TTC549 (cell line): ENCODE data around the gene MLEC.
"Not testable (repeated sequence)": the region's sequence is repeated elsewhere in the genome, so short reads cannot be mapped to it uniquely, and the experiment has no call there.

Experiments used
- FAIRE-seq: peaks from 2 replicates; lab custom pipeline; 2012; peaks lifted over from hg19 to GRCh38; lab: Jason Lieb, UNC

The MLEC gene

DNA sequence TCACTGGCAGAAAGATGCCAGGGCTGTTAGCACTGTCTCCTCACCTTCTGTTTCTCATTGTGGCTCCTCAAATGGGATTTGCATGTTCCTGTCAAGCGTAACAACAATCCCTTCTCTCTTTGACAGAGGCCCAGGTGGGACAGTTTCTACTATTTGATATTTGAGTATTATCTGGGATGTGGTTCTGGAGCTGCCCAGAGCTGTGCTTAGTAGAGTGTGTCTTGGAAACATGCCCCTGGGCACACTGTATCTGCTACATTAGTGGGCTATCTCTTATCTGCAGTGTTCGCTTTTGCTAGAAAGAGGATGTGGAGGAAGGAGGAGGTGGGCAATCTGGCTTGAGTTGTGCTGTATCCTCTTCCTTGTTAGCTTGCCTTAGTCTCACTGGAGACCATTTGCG is 34.9 kb downstream of the MLEC start:
- no peak for FAIRE-seq

- FAIRE-seq = no peak
Measured at GRCh38 chr12:120722784-120723183, 35.8 kb downstream of the MLEC start.

- FAIRE-seq = no peak
Measured at GRCh38 chr12:120724720-120725119, 37.8 kb downstream of the MLEC start.

- FAIRE-seq = no peak
Measured at GRCh38 chr12:120725151-120725658, 38.3 kb downstream of the MLEC start.

DNA sequence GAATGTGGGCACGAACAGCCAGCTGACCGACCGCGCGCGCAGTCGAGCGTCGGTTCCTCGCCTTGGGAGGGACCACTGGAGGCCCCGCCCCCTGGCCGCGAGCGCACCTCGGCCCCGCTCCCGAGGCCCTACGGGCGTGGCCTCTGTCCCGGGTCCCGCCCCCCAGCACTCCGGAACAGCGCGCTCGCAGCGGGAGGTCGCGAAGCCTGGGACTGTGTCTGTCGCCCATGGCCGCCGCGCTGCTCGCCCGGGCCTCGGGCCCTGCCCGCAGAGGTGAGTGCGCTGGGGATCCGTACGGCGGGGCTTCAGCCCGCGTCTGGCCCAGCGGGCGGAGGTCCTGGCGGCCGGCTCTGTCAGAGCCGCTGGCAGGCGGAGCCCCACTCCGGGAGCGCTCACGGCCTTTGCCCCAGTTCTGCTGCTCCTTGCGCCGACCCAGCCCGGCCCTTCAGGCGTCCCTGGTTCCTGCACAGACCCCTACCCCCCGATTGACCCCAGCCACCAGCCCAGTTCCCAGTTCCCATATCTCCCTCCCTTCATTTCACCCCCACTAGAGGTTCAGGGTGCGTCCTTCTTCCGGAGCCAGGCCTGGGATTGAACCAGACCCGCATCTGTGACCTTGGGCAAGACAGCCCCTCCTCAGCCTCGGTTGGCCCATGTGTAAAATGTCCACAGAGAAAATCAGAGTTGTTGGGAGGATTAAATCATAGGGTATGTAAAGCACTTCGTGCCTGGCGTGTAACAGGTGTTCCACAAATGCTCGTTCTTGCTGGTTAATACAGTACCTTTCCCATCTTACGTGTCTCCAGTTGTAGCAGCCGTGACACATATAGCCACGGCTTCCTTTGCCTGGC is 38.9 kb downstream of the MLEC start, which contains the start of gene ACADS:
Gene ACADS, plus strand, starts transcription at position 168 of the 851 bp plus-strand sequence. Its CDS starts 60 bp downstream, at position 228.
- FAIRE-seq = no peak

DNA sequence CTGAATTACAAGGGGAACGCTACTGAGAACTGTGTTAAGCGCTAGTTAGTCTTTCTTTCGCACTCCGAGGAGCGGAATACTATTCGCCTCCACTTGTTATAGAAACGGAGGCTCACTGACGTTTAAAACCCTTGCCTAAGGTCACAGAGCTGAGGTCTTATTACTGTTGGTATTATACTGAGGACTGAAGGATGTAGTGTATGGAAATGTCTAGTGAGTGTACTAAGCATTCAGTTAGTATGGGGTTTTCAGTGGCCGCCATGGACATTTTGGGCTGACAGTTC is 39.5 kb downstream of the MLEC start:
- FAIRE-seq = no peak

- FAIRE-seq = no peak
Measured at GRCh38 chr12:120726961-120727360, 40.0 kb downstream of the MLEC start.

- FAIRE-seq = not testable (repeated sequence)
Measured at GRCh38 chr12:120732198-120732597, 45.2 kb downstream of the MLEC start.

DNA sequence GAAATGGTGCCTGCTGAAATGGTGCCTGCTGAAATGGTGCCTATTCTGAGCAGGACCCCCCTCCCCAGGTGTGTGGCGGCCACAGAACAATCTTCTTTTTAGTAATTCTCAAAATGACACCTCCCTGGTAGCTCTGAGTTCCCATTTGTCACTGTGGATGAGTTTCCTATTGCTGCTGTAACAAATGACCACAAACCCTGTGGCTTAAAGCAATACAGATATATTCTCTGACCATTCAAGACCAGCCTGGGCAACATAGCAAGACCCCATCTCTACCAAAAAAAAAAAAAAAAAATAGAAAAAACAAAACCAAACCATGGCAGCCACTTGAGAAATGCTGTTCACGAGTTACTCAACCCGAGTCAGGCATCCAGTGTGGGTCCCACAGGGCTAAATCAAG is 46.6 kb downstream of the MLEC start:
- FAIRE-seq = no peak

GRCh38 chr12:120734210-120734609 is 47.3 kb downstream of the MLEC start:
- FAIRE-seq = no peak

GRCh38 chr12:120735181-120735580 is 48.2 kb downstream of the MLEC start:
- FAIRE-seq = no peak

DNA sequence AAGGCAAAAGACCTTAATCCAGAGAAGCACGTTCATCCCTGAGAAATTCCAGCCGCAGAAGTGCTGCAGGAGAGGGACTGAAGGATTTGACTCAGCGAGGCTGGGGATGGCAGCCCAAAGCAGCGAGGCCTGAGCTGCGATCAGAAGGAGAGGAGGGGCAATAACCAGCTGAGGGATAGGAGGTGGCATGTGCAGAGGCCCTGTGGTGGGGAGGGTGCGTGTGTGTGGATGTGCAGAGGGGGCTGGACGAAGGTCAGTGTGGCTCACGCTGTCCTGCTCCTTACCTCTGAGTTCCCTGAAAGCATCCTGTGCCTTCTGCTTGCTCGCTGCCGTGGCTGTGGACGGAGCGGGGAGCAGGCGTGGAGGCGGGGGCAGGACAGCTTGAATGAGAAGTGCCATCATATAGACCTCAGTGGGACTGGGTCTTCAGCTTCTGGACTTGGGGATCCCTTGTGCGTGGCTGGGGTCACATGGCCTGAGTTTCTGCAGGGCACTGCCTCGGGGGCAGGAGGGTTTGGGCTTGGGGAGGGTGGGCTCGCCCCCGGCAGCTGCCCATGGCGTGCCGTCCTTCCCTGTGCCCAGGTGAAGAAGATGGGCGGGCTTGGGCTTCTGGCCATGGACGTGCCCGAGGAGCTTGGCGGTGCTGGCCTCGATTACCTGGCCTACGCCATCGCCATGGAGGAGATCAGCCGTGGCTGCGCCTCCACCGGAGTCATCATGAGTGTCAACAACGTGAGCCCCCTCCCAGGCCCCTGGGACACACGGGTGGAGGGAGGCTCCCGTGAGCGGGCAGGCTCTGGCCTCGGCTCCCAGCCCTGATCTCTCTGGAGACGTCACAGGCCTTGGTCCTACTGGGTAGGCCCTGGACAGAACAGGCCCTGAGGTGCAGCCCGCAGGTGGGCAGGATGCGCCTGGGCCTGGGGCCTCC is 49.7 kb downstream of the MLEC start:
- FAIRE-seq = no peak

GRCh38 chr12:120737557-120738251 is 50.8 kb downstream of the MLEC start:
- no peak for FAIRE-seq

- FAIRE-seq = no peak
Measured at GRCh38 chr12:120738252-120739030, 51.5 kb downstream of the MLEC start.

DNA sequence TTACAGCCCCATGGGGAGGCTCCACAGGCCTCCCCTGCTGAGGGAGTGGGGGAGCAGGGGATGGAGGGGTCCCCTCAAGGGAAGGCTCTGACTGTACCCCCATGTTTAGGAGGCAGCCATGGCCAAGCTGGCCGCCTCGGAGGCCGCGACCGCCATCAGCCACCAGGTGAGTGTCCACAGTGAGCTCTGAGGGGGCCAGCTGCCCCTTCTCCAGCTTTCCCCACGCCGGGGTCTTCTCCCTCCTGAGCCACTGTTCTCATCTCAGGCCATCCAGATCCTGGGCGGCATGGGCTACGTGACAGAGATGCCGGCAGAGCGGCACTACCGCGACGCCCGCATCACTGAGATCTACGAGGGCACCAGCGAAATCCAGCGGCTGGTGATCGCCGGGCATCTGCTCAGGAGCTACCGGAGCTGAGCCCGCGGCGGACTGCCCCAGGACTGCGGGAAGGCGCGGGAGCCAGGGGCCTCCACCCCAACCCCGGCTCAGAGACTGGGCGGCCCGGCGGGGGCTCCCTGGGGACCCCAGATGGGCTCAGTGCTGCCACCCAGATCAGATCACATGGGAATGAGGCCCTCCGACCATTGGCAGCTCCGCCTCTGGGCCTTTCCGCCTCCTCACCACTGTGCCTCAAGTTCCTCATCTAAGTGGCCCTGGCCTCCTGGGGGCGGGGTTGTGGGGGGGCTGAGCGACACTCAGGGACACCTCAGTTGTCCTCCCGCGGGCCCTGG is 52.2 kb downstream of the MLEC start:
- FAIRE-seq = no peak

DNA sequence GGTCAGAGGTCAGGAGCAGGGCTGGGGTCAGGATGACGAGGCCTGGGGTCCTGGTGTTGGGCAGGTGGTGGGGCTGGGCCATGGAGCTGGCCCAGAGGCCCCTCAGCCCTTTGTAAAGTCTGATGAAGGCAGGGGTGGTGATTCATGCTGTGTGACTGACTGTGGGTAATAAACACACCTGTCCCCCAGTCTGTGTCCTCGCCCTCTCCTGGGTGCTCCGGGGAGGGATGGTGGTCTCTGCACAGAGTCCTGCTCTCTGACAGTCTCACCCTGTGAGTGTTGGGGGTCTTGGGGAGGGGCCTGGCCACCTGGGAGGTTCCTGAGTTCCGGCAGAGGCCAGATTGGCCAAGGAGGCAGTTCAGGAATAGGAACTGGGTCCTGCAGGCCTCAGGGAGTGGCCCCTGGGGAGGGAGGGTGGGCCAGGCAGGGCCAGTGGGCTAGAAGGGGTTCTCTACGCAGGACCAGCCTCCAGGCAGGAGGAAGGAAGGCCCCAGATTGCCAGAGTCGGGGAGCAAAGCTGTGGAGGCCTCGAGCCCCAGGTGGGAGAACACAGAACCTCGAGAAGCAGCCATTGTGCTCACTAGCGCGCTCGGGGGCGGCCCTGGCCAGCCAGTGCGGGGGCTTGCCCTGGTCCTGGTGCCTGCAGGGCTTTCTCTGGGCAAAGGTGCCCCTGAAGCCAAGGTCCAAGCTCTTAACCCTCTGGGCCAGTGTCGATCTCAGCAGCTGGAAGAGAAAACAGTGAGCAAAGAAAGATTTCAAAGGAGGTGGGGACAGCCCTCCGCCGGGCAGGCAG is 53.1 kb downstream of the MLEC start:
- no peak for FAIRE-seq

- no peak for FAIRE-seq
Measured at GRCh38 chr12:120740871-120741270, 53.9 kb downstream of the MLEC start.

DNA sequence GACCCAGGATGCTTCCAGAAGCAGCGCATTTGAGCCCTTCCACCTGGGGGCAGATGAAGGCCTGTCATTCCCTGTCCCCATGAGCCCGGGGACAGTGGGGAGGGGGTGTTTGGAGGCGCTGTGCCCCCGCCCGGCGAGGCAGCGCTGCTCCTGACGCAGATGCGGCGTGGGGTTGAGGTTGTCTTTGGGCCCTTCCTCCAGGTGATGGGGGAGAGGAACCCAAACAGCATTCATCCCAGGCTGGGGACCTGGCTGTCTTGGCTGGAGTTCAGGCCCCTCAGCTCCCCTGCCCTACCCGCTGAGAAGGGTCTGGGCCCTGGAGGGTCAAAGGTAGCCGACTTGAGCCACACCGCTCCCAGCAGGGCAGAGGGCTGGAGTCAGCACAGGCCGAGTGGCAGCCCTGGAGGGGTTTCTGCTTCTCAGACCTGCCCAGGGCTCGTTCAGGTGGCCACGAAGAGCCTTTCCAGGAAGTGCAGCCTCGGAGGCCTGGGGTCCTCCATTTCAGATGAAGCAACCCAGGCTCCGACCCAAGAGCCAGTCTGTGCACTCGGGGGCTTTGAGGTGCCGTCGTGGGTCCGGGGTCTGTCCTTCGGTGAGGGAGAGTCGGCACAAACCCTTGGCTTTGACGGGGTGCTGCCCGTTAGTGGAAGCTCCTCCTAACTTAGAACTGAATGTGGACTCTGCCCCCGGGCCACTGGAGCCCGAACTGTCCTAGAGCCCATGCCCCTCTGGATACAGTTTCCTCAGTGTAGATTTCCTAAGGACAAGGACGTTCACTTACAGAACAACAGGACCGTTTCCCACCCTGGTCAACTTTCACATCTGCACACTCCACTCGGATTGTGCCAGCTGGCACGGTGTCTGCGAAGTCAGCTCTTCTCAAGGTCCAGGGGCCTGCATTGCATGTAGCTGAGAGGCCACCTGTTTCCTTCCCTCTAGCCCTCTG is 54.8 kb downstream of the MLEC start:
- no peak for FAIRE-seq

GRCh38 chr12:120744922-120745493 is 58.1 kb downstream of the MLEC start:
- FAIRE-seq = no peak
